Smooth muscle cell (in vitro differentiated cells): Measurements from ENCODE around the gene WDR59. TPM values are rescaled to one million over a fixed set of nuclear protein-coding genes. Genes with fewer than 3 reads are reported as not detected.

Experiments used
- DNase-seq: peaks from one replicate; lab custom pipeline; 2025; ENCODE audit not compliant: unreplicated experiment; lab: John Stamatoyannopoulos, UW
- H2AFZ ChIP-seq: fragments of 200-600 bp; sonication (generic); 2 replicates; pipeline ENCODE4 v1.6.0; 2016; ENCODE audit warnings: antibody characterized with exemption, low read depth, mild to moderate bottlenecking
- H3F3A ChIP-seq: fragments of 200-600 bp; sonication (generic); 2 replicates; pipeline ENCODE4 v1.6.0; 2017; ENCODE audit warnings: antibody characterized with exemption, low read depth
- H3K27ac ChIP-seq: fragments of 200-600 bp; sonication (generic); 2 replicates; pipeline ENCODE4 v1.5.1; 2016; ENCODE audit warnings: low read depth, mild to moderate bottlenecking
- H3K27me3 ChIP-seq: fragments of 200-600 bp; sonication (generic); 2 replicates; pipeline ENCODE4 v1.6.1; 2016; ENCODE audit warnings: low read depth, mild to moderate bottlenecking
- H3K36me3 ChIP-seq: fragments of 200-600 bp; sonication (generic); 2 replicates; pipeline ENCODE4 v1.5.1; 2016; ENCODE audit warnings: low read depth
- H3K4me1 ChIP-seq: fragments of 200-600 bp; sonication (generic); 2 replicates; pipeline ENCODE4 v1.5.1; 2016; ENCODE audit warnings: low read depth
- H3K4me2 ChIP-seq: fragments of 200-600 bp; sonication (generic); 2 replicates; pipeline ENCODE4 v1.6.0; 2016; ENCODE audit warnings: mild to moderate bottlenecking
- H3K4me3 ChIP-seq: fragments of 200-600 bp; sonication (generic); 2 replicates; pipeline ENCODE4 v1.5.1; 2016; ENCODE audit warnings: mild to moderate bottlenecking
- H3K79me2 ChIP-seq: fragments of 200-600 bp; sonication (generic); 2 replicates; pipeline ENCODE4 v1.6.0; 2016; ENCODE audit warnings: low read depth, mild to moderate bottlenecking
- H3K9ac ChIP-seq: fragments of 200-600 bp; sonication (generic); 2 replicates; pipeline ENCODE4 v1.6.0; 2016; ENCODE audit warnings: low read depth
- H3K9me3 ChIP-seq: fragments of 200-600 bp; sonication (generic); replicated peaks from 2 replicates; pipeline ENCODE4 v1.5.1; 2016; ENCODE audit warnings: low read depth
- H4K20me1 ChIP-seq: fragments of 200-600 bp; sonication (generic); 2 replicates; pipeline ENCODE4 v1.6.0; 2016; ENCODE audit warnings: low read depth
- WGBS: methylation state at CpG from one replicate; pipeline ENCODE4 v1.1.7; 2016; ENCODE audit warnings: low lambda C conversion rate; 5-methylcytosine and 5-hydroxymethylcytosine counted together
- polyA plus RNA-seq: library from polyadenylated mRNA; unstranded; fragments of >200 nt; fragmentation: Nextera tagmentation; extraction: Ambion mirVana; gene quantifications from 2 replicates; pipeline ENCODE4 v1.2.1, GENCODE V29; 2016
- total RNA-seq: library from RNA; depleted of rRNA; stranded (reverse); fragments of >200 nt; gene quantifications from 2 replicates; pipeline ENCODE4 v1.2.3, GENCODE V29; 2014
- TF ChIP-seq, protein P1 (sequence below): fragments of 200-600 bp; sonication (generic); IDR thresholded peaks from 2 replicates; pipeline ENCODE4 v1.5.1; 2017; ENCODE audit warnings: borderline replicate concordance, mild to moderate bottlenecking, antibody characterized with exemption; ENCODE audit not compliant: insufficient read depth, poor library complexity, severe bottlenecking

WDR59 gene
- total and polyA plus RNA-seq, 2 experiments from 2014 or later, result 14.3 to 19.2 TPM

DNA sequence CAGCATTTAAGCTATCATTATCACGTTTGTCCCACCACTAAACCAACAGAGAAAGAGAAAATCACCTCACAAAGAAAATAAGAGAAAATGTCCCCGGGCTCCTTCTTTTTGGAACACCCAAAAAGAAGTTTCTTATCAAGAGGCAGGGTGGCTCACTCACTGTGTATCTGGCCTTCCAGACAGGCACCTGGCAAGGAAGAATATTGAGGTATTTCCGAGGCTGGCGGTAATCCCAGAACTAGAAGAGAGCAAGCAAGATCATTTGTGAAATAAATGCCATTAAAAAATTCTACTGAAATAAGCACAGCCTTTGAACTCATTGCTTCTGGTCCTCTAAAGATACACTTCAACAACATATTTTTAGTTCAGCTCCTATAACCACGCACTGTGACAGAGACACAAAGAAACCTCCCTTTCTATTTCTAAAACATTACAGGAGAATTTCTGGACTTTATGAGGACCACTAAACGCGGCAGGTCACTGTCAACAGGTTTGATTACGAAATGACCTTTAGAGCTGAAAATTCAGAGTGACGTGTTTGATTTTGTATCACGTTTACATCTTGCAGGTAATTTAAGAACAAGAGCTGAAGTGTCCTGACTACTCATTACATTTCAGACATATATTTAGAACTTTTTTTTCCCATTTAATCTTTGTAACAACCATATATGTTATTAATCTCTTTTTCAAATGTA is 61.0 kb downstream of the WDR59 start:
- Histone ChIP-seq H3F3A (no peaks in the 10 kb centered on the region), H4K20me1 (no peaks in the 10 kb centered on the region), H3K4me1 (no peaks in the 10 kb centered on the region), H3K9me3 (no peaks in the 10 kb centered on the region), H3K4me3 (no peak overlapping the region), H3K9ac (no peak overlapping the region), H3K27ac (no peak overlapping the region), H3K27me3 (no peaks in the 10 kb centered on the region), H2AFZ (no peak overlapping the region), H3K4me2 (no peak overlapping the region), H3K36me3 (peaks cover 3% of the 10 kb centered on the region), H3K79me2 (no peaks in the 10 kb centered on the region)
- TF ChIP-seq, protein P1, sequence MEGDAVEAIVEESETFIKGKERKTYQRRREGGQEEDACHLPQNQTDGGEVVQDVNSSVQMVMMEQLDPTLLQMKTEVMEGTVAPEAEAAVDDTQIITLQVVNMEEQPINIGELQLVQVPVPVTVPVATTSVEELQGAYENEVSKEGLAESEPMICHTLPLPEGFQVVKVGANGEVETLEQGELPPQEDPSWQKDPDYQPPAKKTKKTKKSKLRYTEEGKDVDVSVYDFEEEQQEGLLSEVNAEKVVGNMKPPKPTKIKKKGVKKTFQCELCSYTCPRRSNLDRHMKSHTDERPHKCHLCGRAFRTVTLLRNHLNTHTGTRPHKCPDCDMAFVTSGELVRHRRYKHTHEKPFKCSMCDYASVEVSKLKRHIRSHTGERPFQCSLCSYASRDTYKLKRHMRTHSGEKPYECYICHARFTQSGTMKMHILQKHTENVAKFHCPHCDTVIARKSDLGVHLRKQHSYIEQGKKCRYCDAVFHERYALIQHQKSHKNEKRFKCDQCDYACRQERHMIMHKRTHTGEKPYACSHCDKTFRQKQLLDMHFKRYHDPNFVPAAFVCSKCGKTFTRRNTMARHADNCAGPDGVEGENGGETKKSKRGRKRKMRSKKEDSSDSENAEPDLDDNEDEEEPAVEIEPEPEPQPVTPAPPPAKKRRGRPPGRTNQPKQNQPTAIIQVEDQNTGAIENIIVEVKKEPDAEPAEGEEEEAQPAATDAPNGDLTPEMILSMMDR, result no peak
- no peak for DNase-seq
- 97% methylated on average over 10 of the region's 10 CpGs for WGBS

- H3K4me3 ChIP-seq, result no peak overlapping the region
- no peak for DNase-seq
- WGBS, result 96% methylated on average over 11 of the region's 11 CpGs
- TF ChIP-seq, protein P1, result no peak
- no peaks in the 10 kb centered on the region for H3F3A ChIP-seq
- no peaks in the 10 kb centered on the region for H4K20me1 ChIP-seq
- H3K9me3 ChIP-seq, result no peaks in the 10 kb centered on the region
- H2AFZ ChIP-seq, result no peak overlapping the region
- peaks cover 3% of the 10 kb centered on the region for H3K36me3 ChIP-seq
- no peaks in the 10 kb centered on the region for H3K27me3 ChIP-seq
- H3K9ac ChIP-seq, result no peak overlapping the region
- no peaks in the 10 kb centered on the region for H3K4me1 ChIP-seq
- no peak overlapping the region for H3K4me2 ChIP-seq
- H3K27ac ChIP-seq, result no peak overlapping the region
- no peaks in the 10 kb centered on the region for H3K79me2 ChIP-seq
These were observed 62.5 kb downstream of the WDR59 start for GRCh38 chr16:74922150-74923138.

- H4K20me1 ChIP-seq, result no peaks in the 10 kb centered on the region
- H3K4me1 ChIP-seq, result no peaks in the 10 kb centered on the region
- H3K9ac ChIP-seq, result no peak overlapping the region
- peaks cover 3% of the 10 kb centered on the region for H3K36me3 ChIP-seq
- H3K4me3 ChIP-seq, result no peak overlapping the region
- no peaks in the 10 kb centered on the region for H3K27me3 ChIP-seq
- no peaks in the 10 kb centered on the region for H3K79me2 ChIP-seq
- H3F3A ChIP-seq, result no peaks in the 10 kb centered on the region
- TF ChIP-seq, protein P1, result no peak
- H3K9me3 ChIP-seq, result no peaks in the 10 kb centered on the region
- H3K27ac ChIP-seq, result no peak overlapping the region
- no peak overlapping the region for H3K4me2 ChIP-seq
- 91% methylated on average over 3 of the region's 3 CpGs for WGBS
- H2AFZ ChIP-seq, result no peak overlapping the region
- no peak for DNase-seq
These were observed 63.9 kb downstream of the WDR59 start for GRCh38 chr16:74921051-74921450.
